ENCODE data around the gene CHCHD3. TPM values are rescaled to one million over a fixed set of nuclear protein-coding genes. Genes with fewer than 3 reads are reported as not detected.

CHCHD3 gene
- total and polyA plus RNA-seq, 2 experiments from 2014 or later: 65.3 to 68.5 TPM

GRCh38 chr7:133020496-133020895 is 61.4 kb downstream of the CHCHD3 start:
- 89% methylated on average over 6 of the region's 6 CpGs for WGBS (ENCODE audit: low lambda C conversion rate, missing lambda C conversion rate)
- no peak for DNase-seq (ENCODE audit: low spot score)
- Histone ChIP-seq H2AFZ (no peak overlapping the region), H3K4me2 (no peak overlapping the region), H3K9me2 (replicated peaks; ENCODE audit: insufficient read depth) (no peaks in the 10 kb centered on the region), H3K9me3 (ENCODE audit: low read depth) (no peaks in the 10 kb centered on the region), H3K36me3 (replicated peaks; ENCODE audit: insufficient read depth, low read depth) (no peaks in the 10 kb centered on the region), H3K27ac (no peak overlapping the region), H3K79me2 (peaks cover 6% of the 10 kb centered on the region), H3K4me3 (no peak overlapping the region), H3K27me3 (no peaks in the 10 kb centered on the region), H3K4me1 (ENCODE audit: insufficient read depth) (no peaks in the 10 kb centered on the region), H4K20me1 (ENCODE audit: insufficient read depth, poor library complexity, severe bottlenecking) (no peaks in the 10 kb centered on the region)
- TF ChIP-seq EZH2phosphoT487 (IDR thresholded peaks at IDR 0.05; ENCODE audit: low read depth, severe bottlenecking, unreplicated experiment) (no peak), EZH2 (IDR thresholded peaks at IDR 0.05; ENCODE audit: borderline replicate concordance) (no peak), CTCF (IDR thresholded peaks at IDR 0.05; ENCODE audit: poor library complexity) (no peak)

- H3K4me1 ChIP-seq (ENCODE audit: insufficient read depth): no peaks in the 10 kb centered on the region
- no peak overlapping the region for H3K4me2 ChIP-seq
- no peaks in the 10 kb centered on the region for H3K9me2 ChIP-seq (replicated peaks; ENCODE audit: insufficient read depth)
- H3K27ac ChIP-seq: no peak overlapping the region
- no peak for DNase-seq (ENCODE audit: low spot score)
- 93% methylated on average over 2 of the region's 2 CpGs for WGBS (ENCODE audit: low lambda C conversion rate, missing lambda C conversion rate)
- no peaks in the 10 kb centered on the region for H3K9me3 ChIP-seq (ENCODE audit: low read depth)
- no peak overlapping the region for H2AFZ ChIP-seq
- H3K79me2 ChIP-seq: peaks cover 10% of the 10 kb centered on the region
- H4K20me1 ChIP-seq (ENCODE audit: insufficient read depth, poor library complexity, severe bottlenecking): no peaks in the 10 kb centered on the region
- no peak overlapping the region for H3K4me3 ChIP-seq
- H3K36me3 ChIP-seq (replicated peaks; ENCODE audit: insufficient read depth, low read depth): no peaks in the 10 kb centered on the region
- no peaks in the 10 kb centered on the region for H3K27me3 ChIP-seq
- TF ChIP-seq CTCF (IDR thresholded peaks at IDR 0.05; ENCODE audit: poor library complexity): no peak
- TF ChIP-seq EZH2 (IDR thresholded peaks at IDR 0.05; ENCODE audit: borderline replicate concordance): no peak
- TF ChIP-seq EZH2phosphoT487 (IDR thresholded peaks at IDR 0.05; ENCODE audit: low read depth, severe bottlenecking, unreplicated experiment): no peak
Observed at GRCh38 chr7:133019590-133019989, 62.3 kb downstream of the CHCHD3 start.

GRCh38 chr7:133016604-133017003 is 65.3 kb downstream of the CHCHD3 start:
- TF ChIP-seq EZH2phosphoT487 (IDR thresholded peaks at IDR 0.05; ENCODE audit: low read depth, severe bottlenecking, unreplicated experiment) (no peak), CTCF (IDR thresholded peaks at IDR 0.05; ENCODE audit: poor library complexity) (no peak), EZH2 (IDR thresholded peaks at IDR 0.05; ENCODE audit: borderline replicate concordance) (no peak)
- Histone ChIP-seq H3K27ac (no peak overlapping the region), H3K79me2 (peaks cover 18% of the 10 kb centered on the region), H3K4me2 (no peak overlapping the region), H2AFZ (no peak overlapping the region), H3K9me3 (ENCODE audit: low read depth) (no peaks in the 10 kb centered on the region), H3K27me3 (no peaks in the 10 kb centered on the region), H3K36me3 (replicated peaks; ENCODE audit: insufficient read depth, low read depth) (no peaks in the 10 kb centered on the region), H3K4me3 (no peak overlapping the region), H3K4me1 (ENCODE audit: insufficient read depth) (no peaks in the 10 kb centered on the region), H3K9me2 (replicated peaks; ENCODE audit: insufficient read depth) (no peaks in the 10 kb centered on the region), H4K20me1 (ENCODE audit: insufficient read depth, poor library complexity, severe bottlenecking) (no peaks in the 10 kb centered on the region)
- DNase-seq (ENCODE audit: low spot score): no peak
- 85% methylated on average over 4 of the region's 4 CpGs for WGBS (ENCODE audit: low lambda C conversion rate, missing lambda C conversion rate)

DNA sequence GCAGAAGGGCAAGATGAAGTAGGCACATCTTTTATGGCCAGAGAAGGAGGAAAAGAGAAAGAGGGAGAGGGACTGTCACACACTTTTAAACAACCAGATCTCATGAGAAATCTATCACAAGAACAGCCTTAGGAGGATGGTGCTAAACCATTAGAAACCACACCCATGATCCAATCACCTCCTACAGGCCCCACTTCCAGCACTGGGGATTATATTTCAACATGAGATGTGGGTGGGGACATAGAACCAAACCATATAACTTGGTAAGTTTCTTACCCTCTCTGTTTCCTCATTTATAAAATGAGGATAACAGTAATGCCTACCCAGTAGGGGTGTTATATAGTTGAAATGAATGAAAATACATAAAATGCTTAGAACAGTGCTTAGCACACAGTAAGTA is 66.0 kb downstream of the CHCHD3 start:
- no peaks in the 10 kb centered on the region for H3K4me1 ChIP-seq (ENCODE audit: insufficient read depth)
- no peak overlapping the region for H2AFZ ChIP-seq
- TF ChIP-seq EZH2phosphoT487 (IDR thresholded peaks at IDR 0.05; ENCODE audit: low read depth, severe bottlenecking, unreplicated experiment) (no peak), EZH2 (IDR thresholded peaks at IDR 0.05; ENCODE audit: borderline replicate concordance) (no peak), CTCF (IDR thresholded peaks at IDR 0.05; ENCODE audit: poor library complexity) (no peak)
- H3K27ac ChIP-seq: no peak overlapping the region
- no peaks in the 10 kb centered on the region for H3K27me3 ChIP-seq
- no peaks in the 10 kb centered on the region for H3K9me2 ChIP-seq (replicated peaks; ENCODE audit: insufficient read depth)
- no peak for DNase-seq (ENCODE audit: low spot score)
- no peaks in the 10 kb centered on the region for H3K36me3 ChIP-seq (replicated peaks; ENCODE audit: insufficient read depth, low read depth)
- no peaks in the 10 kb centered on the region for H3K9me3 ChIP-seq (ENCODE audit: low read depth)
- H3K79me2 ChIP-seq: peaks cover 20% of the 10 kb centered on the region
- no peaks in the 10 kb centered on the region for H4K20me1 ChIP-seq (ENCODE audit: insufficient read depth, poor library complexity, severe bottlenecking)
- H3K4me2 ChIP-seq: no peak overlapping the region
- no peak overlapping the region for H3K4me3 ChIP-seq

Data from hepatocyte (in vitro differentiated cells).